KMS-11 (cell line): ENCODE data around the gene PAFAH1B2.

Experiments
- H2AFZ ChIP-seq: fragments of 200-600 bp; sonication (generic); 2 replicates; pipeline ENCODE4 v1.6.1; 2016; ENCODE audit warnings: antibody characterized with exemption, mixed run types, low read depth
- H3K27ac ChIP-seq: fragments of 200-600 bp; sonication (generic); 2 replicates; pipeline ENCODE4 v1.6.1; 2016; ENCODE audit warnings: mild to moderate bottlenecking, mixed run types
- H3K27me3 ChIP-seq: fragments of 200-600 bp; sonication (generic); 2 replicates; pipeline ENCODE4 v1.6.1; 2017; ENCODE audit warnings: mild to moderate bottlenecking, low read depth, mixed run types, moderate library complexity; ENCODE audit not compliant: insufficient read depth
- H3K36me3 ChIP-seq: fragments of 200-600 bp; sonication (generic); 2 replicates; pipeline ENCODE4 v1.6.1; 2017; ENCODE audit warnings: mild to moderate bottlenecking, mixed run types; ENCODE audit not compliant: insufficient read depth
- H3K4me1 ChIP-seq: fragments of 200-600 bp; sonication (generic); 2 replicates; pipeline ENCODE4 v1.6.1; 2016; ENCODE audit warnings: mild to moderate bottlenecking, low read depth, mixed run types; ENCODE audit not compliant: poor library complexity, severe bottlenecking
- H3K4me2 ChIP-seq: fragments of 200-600 bp; sonication (generic); 2 replicates; pipeline ENCODE4 v1.7.0; 2016; ENCODE audit warnings: mild to moderate bottlenecking, mixed run types
- H3K4me3 ChIP-seq: fragments of 200-600 bp; sonication (generic); IDR thresholded peaks from 2 replicates; pipeline ENCODE4 v1.6.1; 2017; ENCODE audit warnings: low read depth, low read length, mixed read lengths; ENCODE audit not compliant: insufficient read depth
- H3K79me2 ChIP-seq: fragments of 200-600 bp; sonication (generic); 2 replicates; pipeline ENCODE4 v1.6.1; 2016; ENCODE audit warnings: low read depth, mixed run types; ENCODE audit not compliant: insufficient read depth
- H3K9ac ChIP-seq: fragments of 200-600 bp; sonication (generic); 2 replicates; pipeline ENCODE4 v1.6.1; 2016; ENCODE audit warnings: mild to moderate bottlenecking, mixed run types
- H4K20me1 ChIP-seq: fragments of 200-600 bp; sonication (generic); 2 replicates; pipeline ENCODE4 v1.6.1; 2016; ENCODE audit warnings: mild to moderate bottlenecking, mixed run types; ENCODE audit not compliant: insufficient read depth
- CTCF ChIP-seq: fragments of 200-600 bp; sonication (generic); conservative IDR thresholded peaks from 2 replicates; pipeline ENCODE4 v1.6.1; 2017; ENCODE audit warnings: low read depth, mild to moderate bottlenecking, antibody characterized with exemption, low read length, moderate library complexity, mixed read lengths

Gene PAFAH1B2

GRCh38 chr11:117097014-117097388 is 47.1 kb upstream of the PAFAH1B2 start:
- Histone ChIP-seq H3K4me2 (peak overlapping the region; percentile 58), H3K79me2 (peaks cover 59% of the 10 kb centered on the region), H2AFZ (no peak overlapping the region), H3K4me3 (no peak overlapping the region), H3K36me3 (no peaks in the 10 kb centered on the region), H4K20me1 (no peaks in the 10 kb centered on the region), H3K9ac (peak overlapping the region; percentile 89; the same call in 1 of the 2 replicates), H3K27me3 (no peaks in the 10 kb centered on the region), H3K4me1 (peaks cover 33% of the 10 kb centered on the region), H3K27ac (peak overlapping the region; percentile 63)
- no peak for TF ChIP-seq CTCF

- TF ChIP-seq CTCF, result no peak
- Histone ChIP-seq H3K4me1 (peaks cover 33% of the 10 kb centered on the region), H3K4me3 (no peak overlapping the region), H3K79me2 (peaks cover 53% of the 10 kb centered on the region), H2AFZ (peak overlapping the region; percentile 30; the same call in 1 of the 2 replicates), H3K27ac (peak overlapping the region; percentile 63), H3K27me3 (no peaks in the 10 kb centered on the region), H4K20me1 (no peaks in the 10 kb centered on the region), H3K4me2 (peak overlapping the region; percentile 58), H3K9ac (peak overlapping the region; percentile 89), H3K36me3 (no peaks in the 10 kb centered on the region)
Observed at GRCh38 chr11:117097389-117098268, 46.5 kb upstream of the PAFAH1B2 start.

GRCh38 chr11:117098269-117099232 is 45.5 kb upstream of the PAFAH1B2 start, which contains the start of gene SIK3:
Gene SIK3, minus strand, starts transcription at chr11:117098428. Its CDS starts 13 bp downstream, at chr11:117098415.
- H4K20me1 ChIP-seq, result no peaks in the 10 kb centered on the region
- H3K27ac ChIP-seq, result peak within 1 kb of the TSS; percentile 81
- H3K4me3 ChIP-seq, result no peak within 1 kb of the TSS
- H3K9ac ChIP-seq, result peak within 1 kb of the TSS; percentile 89
- peak within 1 kb of the TSS; percentile 79 for H2AFZ ChIP-seq
- TF ChIP-seq CTCF, result no peak
- H3K4me2 ChIP-seq, result peak within 1 kb of the TSS; percentile 92
- H3K4me1 ChIP-seq, result peaks cover 28% of the 10 kb centered on the region
- H3K36me3 ChIP-seq, result no peaks in the 10 kb centered on the region
- H3K79me2 ChIP-seq, result peaks cover 44% of the 10 kb centered on the region
- H3K27me3 ChIP-seq, result no peaks in the 10 kb centered on the region

- Histone ChIP-seq H3K4me1 (peaks cover 28% of the 10 kb centered on the region), H3K79me2 (peaks cover 32% of the 10 kb centered on the region), H3K27ac (no peak overlapping the region), H3K36me3 (no peaks in the 10 kb centered on the region), H2AFZ (no peak overlapping the region), H4K20me1 (no peaks in the 10 kb centered on the region), H3K4me3 (no peak overlapping the region), H3K9ac (no peak overlapping the region), H3K4me2 (no peak overlapping the region), H3K27me3 (no peaks in the 10 kb centered on the region)
- no peak for TF ChIP-seq CTCF
Observed at GRCh38 chr11:117099696-117100095, 44.4 kb upstream of the PAFAH1B2 start.
